HAP-1 (cell line): Measurements from ENCODE around the gene TKT.

Experiments used
- DNase-seq, 2 experiments: peaks; one replicate each; pipeline ENCODE4 v3.0.0-alpha.2; 2016 to 2020; ENCODE audit warnings: low spot score in 2 of 2
- H3K27me3 ChIP-seq: fragments of 250-450 bp; sonication (Bioruptor Pico); 2 replicates; pipeline ENCODE4 v1.5.1; 2020; ENCODE audit warnings: low read depth, mild to moderate bottlenecking, moderate library complexity
- H3K36me3 ChIP-seq: fragments of 250-450 bp; sonication (Bioruptor Pico); replicated peaks from 2 replicates; pipeline ENCODE4 v1.5.1; 2020; ENCODE audit warnings: mild to moderate bottlenecking
- H3K4me1 ChIP-seq: fragments of 250-450 bp; sonication (Bioruptor Pico); 2 replicates; pipeline ENCODE4 v1.5.1; 2020; ENCODE audit warnings: mild to moderate bottlenecking
- H3K4me3 ChIP-seq: fragments of 250-450 bp; sonication (Bioruptor Pico); 2 replicates; pipeline ENCODE4 v1.5.1; 2020; ENCODE audit warnings: mild to moderate bottlenecking, moderate library complexity
- H3K9me3 ChIP-seq: fragments of 250-450 bp; sonication (Bioruptor Pico); 2 replicates; pipeline ENCODE4 v1.5.1; 2020; ENCODE audit warnings: mild to moderate bottlenecking, moderate library complexity
- in situ Hi-C: fragments of 300-500 bp; cut with MboI; formaldehyde crosslinking; loops from 3 replicates; pipeline ENCODE4 v1.14.3; 2020; ENCODE audit warnings: low sequenced_read_pairs, inconsistent platforms, mixed read lengths

Gene TKT

DNA sequence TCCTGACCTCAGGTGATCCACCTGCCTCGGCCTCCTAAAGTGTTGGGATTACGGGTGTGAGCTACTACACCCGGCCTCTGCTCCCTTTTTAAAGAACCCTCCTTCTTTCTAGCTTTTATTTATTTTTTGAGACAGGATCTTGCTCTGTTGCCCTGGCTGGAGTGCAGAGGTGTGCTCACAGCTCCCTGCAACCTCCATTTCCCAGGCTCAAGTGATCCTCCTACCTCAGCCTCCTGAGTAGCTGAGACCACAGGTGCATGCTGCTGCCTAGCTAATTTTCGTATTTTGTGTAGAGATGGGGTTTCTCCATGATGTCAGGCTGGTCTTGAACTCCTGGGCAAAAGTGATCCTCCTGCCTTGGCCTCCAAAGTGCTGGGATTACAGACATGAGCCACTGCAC is 34.5 kb downstream of the TKT start:
- DNase-seq, result no peak
- in situ Hi-C loops, result no loop called here
- H3K9me3 ChIP-seq, result no peaks in the 10 kb centered on the region
- no peak overlapping the region for H3K4me3 ChIP-seq
- H3K27me3 ChIP-seq, result no peaks in the 10 kb centered on the region
- H3K36me3 ChIP-seq, result peaks cover 34% of the 10 kb centered on the region
- no peaks in the 10 kb centered on the region for H3K4me1 ChIP-seq

DNA sequence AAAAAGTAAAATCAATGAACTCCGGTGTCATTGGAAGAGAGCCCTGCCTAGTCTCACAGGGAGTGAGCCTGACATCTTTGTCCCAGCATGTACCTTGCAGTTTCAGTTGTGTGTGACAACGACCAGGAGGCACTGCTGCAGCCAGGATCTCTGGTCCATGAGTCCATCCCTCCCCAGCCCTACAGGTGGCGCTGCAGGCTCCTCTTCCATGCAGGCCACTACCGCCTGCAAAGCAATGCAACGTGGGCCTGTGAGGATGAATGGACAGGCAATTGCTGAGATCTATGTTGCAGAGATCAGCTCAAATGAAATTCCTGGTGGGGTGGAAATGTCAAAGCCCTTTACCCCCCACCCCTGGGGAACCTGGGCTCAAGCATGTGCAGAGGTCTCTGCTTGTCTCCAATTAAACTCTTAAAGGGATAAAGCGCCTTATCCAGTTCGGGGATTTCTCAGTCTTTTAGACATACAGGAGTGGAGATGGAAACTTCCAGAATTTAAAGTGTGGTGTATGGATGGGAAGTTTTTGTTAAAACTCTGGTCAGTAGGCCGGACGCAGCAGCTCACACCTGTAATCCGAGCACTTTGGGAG is 35.8 kb downstream of the TKT start:
- in situ Hi-C loops, result no loop called here
- no peak overlapping the region for H3K4me3 ChIP-seq
- H3K27me3 ChIP-seq, result no peaks in the 10 kb centered on the region
- H3K36me3 ChIP-seq, result peaks cover 21% of the 10 kb centered on the region
- DNase-seq, result peak; percentile 76 to 95
- no peaks in the 10 kb centered on the region for H3K4me1 ChIP-seq
- H3K9me3 ChIP-seq, result no peaks in the 10 kb centered on the region

DNA sequence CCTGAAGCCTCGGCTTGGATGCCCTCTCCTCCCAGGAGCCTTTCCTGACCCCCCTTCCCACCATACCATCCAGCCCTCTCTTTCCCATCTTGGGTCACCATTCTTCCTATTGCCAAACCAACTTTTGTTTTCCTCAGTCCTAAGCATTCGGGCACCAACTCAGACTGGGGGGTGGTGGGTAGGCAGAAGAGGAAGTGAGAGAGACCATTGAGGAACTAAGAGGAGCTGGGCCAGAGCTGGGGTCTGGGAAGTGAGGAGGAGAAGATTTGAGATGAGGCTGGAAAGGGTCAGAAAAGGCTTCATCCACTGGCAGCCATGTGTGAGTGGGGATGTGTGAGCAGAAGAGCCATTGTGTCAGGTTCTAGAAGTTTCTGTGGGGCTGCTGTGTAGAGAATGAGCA is 37.7 kb downstream of the TKT start:
- no peaks in the 10 kb centered on the region for H3K27me3 ChIP-seq
- no peaks in the 10 kb centered on the region for H3K4me1 ChIP-seq
- H3K36me3 ChIP-seq, result peaks cover 2% of the 10 kb centered on the region; the same call in 1 of the 2 replicates
- no peak for DNase-seq
- H3K4me3 ChIP-seq, result no peak overlapping the region
- no peaks in the 10 kb centered on the region for H3K9me3 ChIP-seq
- in situ Hi-C loops, result no loop called here

DNA sequence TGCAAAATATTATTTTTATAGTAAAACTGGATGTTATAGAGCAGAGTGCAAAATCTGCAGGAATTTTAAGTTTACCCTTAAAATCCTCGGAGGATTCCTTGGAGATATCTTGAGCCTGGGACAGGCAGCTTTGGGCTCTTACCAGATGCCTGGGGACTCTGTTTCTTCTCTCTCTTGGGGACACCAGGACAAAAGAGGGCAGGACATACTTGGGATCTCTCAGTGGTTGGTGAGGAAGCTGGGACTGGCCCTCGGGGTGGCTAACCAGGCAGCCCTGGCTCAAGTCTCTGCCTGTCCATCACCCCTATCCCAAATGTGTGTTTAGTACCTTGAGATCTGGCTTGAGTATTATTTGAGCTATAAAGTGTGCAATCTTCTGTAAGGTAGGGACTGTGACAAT is 38.6 kb downstream of the TKT start:
- no peak overlapping the region for H3K4me3 ChIP-seq
- H3K27me3 ChIP-seq, result no peaks in the 10 kb centered on the region
- no peaks in the 10 kb centered on the region for H3K9me3 ChIP-seq
- in situ Hi-C loops, result no loop called here
- no peak for DNase-seq
- no peaks in the 10 kb centered on the region for H3K36me3 ChIP-seq
- H3K4me1 ChIP-seq, result no peaks in the 10 kb centered on the region

DNA sequence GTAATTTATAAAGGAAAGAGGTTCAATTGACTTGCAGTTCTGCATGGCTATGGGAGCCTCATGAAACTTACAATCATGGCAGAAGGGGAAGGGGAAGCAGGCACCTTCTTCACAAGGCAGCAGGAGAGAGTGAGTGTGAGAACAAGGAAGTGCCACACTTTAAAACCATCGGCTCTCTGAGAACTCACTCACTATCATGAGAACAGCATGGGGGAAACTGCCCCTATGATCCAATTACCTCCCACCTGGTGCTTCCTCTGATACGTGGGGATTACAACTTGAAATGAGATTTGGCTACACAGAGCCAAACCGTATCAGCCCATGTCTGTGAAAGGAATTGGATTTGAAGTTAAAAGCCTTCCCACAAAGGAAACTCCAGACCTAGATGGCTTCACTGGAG is 39.1 kb downstream of the TKT start:
- H3K4me1 ChIP-seq, result no peaks in the 10 kb centered on the region
- no peaks in the 10 kb centered on the region for H3K9me3 ChIP-seq
- no peak for DNase-seq
- H3K36me3 ChIP-seq, result no peaks in the 10 kb centered on the region
- in situ Hi-C loops, result no loop called here
- no peak overlapping the region for H3K4me3 ChIP-seq
- no peaks in the 10 kb centered on the region for H3K27me3 ChIP-seq

DNA sequence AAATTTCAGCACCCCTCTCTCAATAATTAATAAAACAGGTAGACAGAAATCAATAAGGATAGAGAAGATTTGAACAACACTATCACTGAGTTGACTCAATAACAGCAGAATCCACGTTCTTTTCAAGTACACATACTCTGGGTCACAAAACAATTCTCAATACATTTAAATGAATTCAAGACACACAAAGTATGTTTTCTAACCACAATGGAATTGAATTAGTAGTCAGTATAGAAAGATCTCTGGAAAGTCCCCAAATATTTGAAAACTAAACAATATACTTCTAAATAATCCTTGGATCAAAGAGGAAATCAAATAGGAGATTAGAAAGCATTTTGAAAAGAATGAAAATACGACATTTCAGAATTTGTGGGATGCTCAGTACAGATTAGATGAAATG is 40.0 kb downstream of the TKT start:
- H3K9me3 ChIP-seq, result no peaks in the 10 kb centered on the region
- in situ Hi-C loops, result no loop called here
- H3K36me3 ChIP-seq, result no peaks in the 10 kb centered on the region
- H3K27me3 ChIP-seq, result no peaks in the 10 kb centered on the region
- H3K4me3 ChIP-seq, result no peak overlapping the region
- no peak for DNase-seq
- no peaks in the 10 kb centered on the region for H3K4me1 ChIP-seq

DNA sequence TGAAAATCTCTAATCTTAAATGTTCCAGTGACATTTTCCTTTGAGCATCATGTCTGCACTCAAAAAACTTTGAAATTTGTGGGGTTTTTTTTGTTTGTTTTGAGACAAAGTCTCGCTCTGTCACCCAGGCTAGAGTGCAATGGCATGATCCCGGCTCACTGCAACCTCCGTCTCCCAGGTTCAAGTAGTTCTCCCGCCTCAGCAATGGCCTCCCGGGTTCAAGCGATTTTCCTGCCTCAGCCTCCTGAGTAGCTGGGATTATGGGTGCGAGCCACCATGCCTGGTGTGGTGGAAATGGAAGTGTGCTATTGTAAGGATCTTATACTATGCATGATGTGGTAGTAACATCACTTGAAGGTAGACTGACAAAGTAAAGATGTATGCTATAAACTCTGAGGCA is 42.5 kb downstream of the TKT start:
- Histone ChIP-seq H3K36me3 (no peaks in the 10 kb centered on the region), H3K27me3 (no peaks in the 10 kb centered on the region), H3K4me1 (no peaks in the 10 kb centered on the region), H3K9me3 (no peaks in the 10 kb centered on the region), H3K4me3 (no peak overlapping the region)
- in situ Hi-C loops, result no loop called here
- no peak for DNase-seq

DNA sequence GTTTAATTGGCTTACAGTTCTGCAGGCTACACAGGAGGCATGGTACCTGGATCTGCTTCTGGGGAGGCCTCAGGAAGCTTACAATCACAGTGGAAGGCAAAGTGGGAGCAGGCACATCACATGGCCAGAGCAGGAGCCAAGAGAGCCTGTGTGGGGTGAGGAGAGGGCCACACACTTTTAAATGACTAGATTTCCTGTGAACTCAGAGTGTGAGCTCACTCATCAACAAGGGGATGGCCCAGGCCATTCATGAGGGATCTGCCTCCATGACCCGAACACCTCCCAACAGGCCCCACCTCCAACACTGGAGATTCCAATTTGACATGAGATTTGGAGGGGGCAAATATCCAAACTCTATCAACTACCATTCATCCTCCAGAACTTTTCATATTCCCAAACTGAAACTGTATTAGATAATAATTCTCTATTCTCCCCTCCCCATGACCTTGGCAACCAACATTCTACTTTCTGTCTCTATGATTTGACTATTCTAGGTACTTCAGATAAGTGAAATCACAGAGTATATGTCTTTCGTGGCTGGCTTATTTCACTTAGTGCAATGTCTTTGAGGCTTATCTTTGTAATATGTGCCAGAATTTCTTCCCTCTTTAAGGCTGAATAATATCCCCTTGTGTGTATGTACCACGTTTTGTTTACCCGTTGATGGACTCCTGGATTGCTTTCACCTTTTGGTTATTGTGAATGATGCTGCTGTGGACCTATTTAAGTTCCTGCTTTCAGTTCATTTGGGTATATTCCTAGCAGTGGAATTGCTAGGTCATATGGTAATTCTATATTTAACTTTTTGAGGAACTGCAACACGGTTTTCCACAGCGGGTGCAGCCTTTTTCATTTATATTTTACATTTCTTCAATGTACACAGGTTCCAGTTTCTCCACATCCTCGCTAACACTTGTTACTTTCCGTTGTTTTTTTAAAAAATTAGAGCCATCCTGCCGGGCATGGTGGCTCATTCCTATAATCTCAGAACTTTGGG is 43.8 kb downstream of the TKT start:
- Histone ChIP-seq H3K27me3 (no peaks in the 10 kb centered on the region), H3K4me1 (no peaks in the 10 kb centered on the region), H3K4me3 (no peak overlapping the region), H3K36me3 (no peaks in the 10 kb centered on the region), H3K9me3 (no peaks in the 10 kb centered on the region)
- no peak for DNase-seq
- in situ Hi-C loops, result no loop called here

DNA sequence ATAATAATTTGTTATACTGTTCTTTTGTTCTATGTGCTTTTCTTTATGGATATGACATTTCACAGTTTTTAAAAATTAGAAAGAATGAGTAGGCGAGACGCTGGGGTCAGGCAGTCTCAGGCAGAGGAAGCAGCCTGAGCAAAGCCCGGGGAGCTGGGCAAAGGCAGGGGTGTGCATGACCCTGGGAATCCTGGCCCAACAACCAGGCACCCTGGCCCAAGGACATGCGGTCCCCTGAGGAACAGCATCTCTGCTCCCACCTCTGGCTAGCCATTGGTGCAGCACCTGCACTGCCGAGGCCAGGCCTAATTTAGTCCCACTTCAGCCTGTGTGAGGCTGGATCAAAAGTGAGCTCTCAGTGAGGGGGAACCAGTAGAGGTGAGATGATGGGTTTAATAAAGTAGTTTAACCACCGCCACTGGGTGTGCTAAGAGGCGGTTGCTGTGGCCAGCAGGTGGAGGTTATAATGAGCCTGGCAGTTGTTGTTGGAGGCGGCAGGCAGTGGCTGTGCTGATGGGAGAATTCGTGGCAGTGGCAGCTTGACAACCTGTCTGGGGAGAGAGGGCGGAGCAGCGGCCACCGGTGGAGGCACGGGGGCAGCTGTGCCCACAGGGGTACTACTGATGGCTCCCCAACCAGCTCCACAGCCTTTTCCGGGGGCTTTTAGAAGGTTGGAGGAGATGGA is 53.3 kb downstream of the TKT start:
- Histone ChIP-seq H3K4me3 (no peak overlapping the region), H3K36me3 (no peaks in the 10 kb centered on the region), H3K4me1 (no peaks in the 10 kb centered on the region), H3K27me3 (no peaks in the 10 kb centered on the region), H3K9me3 (no peaks in the 10 kb centered on the region)
- in situ Hi-C loops, result loop anchor here (5.0 kb wide), 1 partner anchor 90 kb away; no protein-coding TSS in a partner anchor
- no peak for DNase-seq

DNA sequence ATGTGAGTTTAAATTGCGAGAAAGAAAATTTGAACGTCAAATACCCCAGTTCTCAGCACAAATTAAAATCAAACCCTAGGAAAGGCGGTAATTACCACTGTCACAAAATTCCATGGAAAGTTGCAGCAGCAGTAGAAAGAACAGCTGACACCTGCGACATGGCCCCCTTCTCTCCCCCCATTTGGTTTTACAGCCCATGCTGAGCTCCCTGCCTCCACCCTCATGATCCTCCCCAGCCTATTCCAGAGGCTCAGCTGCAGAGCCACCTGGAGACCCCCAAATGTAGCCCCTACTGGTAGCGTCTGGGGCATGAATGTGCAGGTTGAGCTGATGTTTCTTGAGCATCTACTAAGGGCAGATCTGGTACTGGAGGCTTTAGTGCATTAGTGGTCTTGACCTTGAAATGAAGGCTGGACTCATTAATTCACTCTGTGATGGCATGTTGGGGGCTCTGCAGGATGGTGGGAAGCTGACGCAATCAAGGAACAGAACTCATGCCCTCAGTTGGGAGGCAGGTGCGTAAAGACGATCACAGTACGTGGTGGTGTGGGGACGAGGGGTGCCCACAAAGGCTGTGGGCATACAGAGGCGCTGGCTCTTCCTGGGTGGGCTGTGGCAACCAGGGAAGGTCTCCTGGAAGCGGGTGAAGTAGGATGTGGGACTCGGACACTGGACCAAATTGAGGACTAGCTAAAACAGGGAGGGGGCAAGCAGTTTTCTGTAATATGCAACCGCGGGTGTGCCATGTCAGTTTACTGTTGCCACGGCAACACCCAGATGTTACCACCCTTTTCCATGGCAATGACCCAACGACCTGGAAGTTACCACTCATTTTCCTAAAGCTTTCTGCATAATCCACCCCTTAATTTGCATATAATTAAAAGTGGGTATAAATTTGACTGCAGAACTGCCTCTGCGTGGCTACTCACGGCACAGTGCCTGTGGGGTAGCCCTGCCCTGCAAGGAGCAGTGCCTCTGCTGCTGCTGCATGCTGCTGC is 55.0 kb downstream of the TKT start:
- in situ Hi-C loops, result loop anchor here (5.0 kb wide), 1 partner anchor 88 kb away; no protein-coding TSS in a partner anchor

DNA sequence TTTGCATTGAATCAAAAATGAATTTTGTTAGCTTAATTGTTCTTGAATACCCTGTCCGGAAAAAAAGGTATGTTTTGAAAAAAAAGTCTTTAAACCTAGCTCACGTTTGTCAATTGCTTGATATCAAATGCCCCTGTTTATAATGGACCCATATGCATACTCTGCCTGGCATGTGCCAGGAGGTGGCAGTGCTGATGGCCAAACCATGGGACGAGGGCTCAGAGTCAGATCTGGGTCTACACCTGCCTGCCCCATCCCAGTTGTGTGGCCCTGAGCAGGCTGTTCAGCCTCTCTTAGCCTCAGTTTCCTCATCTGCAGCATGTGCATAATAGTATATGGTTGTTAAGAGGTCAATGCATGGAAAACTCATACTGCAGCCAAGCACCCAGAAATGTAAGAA is 56.0 kb downstream of the TKT start:
- H3K9me3 ChIP-seq, result no peaks in the 10 kb centered on the region
- in situ Hi-C loops, result loop anchor here (5.0 kb wide), 1 partner anchor 88 kb away; no protein-coding TSS in a partner anchor
- H3K36me3 ChIP-seq, result no peaks in the 10 kb centered on the region
- no peak overlapping the region for H3K4me3 ChIP-seq
- H3K4me1 ChIP-seq, result peaks cover 8% of the 10 kb centered on the region
- no peaks in the 10 kb centered on the region for H3K27me3 ChIP-seq
- DNase-seq, result no peak

More for the DNA sequence above, 55.0 kb downstream of the TKT start:
- DNase-seq, result no peak
- H3K27me3 ChIP-seq, result no peaks in the 10 kb centered on the region
- no peaks in the 10 kb centered on the region for H3K9me3 ChIP-seq
- peaks cover 5% of the 10 kb centered on the region for H3K4me1 ChIP-seq
- no peaks in the 10 kb centered on the region for H3K36me3 ChIP-seq
- H3K4me3 ChIP-seq, result no peak overlapping the region

DNA sequence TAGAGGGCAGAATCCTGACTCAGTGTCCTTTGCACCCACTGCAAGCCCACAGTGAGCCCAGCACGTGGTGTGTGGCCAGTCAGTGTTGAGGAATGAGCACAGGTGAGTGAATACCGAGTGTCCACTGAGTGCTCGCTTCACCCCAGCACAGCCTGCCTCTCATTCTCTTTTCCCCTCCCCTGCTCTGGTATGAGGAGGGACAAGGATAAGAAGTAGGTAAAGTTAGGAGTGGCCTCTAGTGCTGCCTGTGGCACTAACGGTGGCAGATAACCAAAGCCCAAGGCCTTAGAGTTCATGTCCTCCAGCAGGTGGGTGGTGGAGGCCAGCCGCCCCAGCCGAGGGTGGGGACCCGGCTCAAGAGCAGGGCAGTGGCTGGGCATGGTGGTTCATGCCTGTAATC is 56.8 kb downstream of the TKT start:
- Histone ChIP-seq H3K4me3 (no peak overlapping the region), H3K4me1 (peaks cover 8% of the 10 kb centered on the region), H3K36me3 (no peaks in the 10 kb centered on the region), H3K9me3 (no peaks in the 10 kb centered on the region), H3K27me3 (no peaks in the 10 kb centered on the region)
- DNase-seq, result no peak
- in situ Hi-C loops, result no loop called here
